GM10248 (cell line): ENCODE data around the gene NFIB.

Source experiments
- CTCF ChIA-PET: fragments of 300-600 bp; sonication (Branson Sonifier 250); formaldehyde crosslinking; extraction: SDS; loops from one replicate; lab custom pipeline; 2021; ENCODE audit warnings: antibody characterized with exemption; lab: Yijun Ruan, JAX
- POLR2A ChIA-PET: fragments of 350-650 bp; sonication (Branson Sonifier 250); formaldehyde crosslinking; extraction: SDS; loops from one replicate; lab custom pipeline; 2020; ENCODE audit warnings: antibody characterized with exemption; lab: Yijun Ruan, JAX
- DNase-seq: peaks from one replicate; pipeline ENCODE4 v3.0.0; 2012; ENCODE audit errors: extremely low spot score
- TF ChIP-seq, protein P1 (sequence below): IDR thresholded peaks from 2 replicates; pipeline ENCODE4 v1.5.1; 2012; ENCODE audit warnings: mild to moderate bottlenecking, low read depth; ENCODE audit errors: extremely low read depth, missing control alignments, control extremely low read depth

Gene NFIB

DNA sequence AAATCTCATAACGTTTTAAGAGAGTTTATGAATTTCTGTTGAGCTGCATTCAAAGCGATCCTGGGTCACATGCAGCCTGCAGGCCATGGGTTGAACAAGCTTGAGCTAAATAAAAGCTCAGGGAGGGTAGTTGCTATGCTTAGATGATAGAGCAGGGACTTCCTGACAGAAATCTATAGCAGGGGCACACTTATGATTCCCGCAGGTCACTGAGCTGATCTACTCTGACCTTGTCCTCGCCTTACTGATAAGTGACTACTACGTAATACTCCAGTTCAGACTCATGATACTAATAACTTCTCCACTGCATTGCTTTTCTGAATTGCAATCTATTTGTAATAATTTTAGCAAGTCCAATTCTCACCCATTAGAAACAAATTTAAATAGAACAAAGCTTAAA is 90.9 kb downstream of the NFIB start:
- ChIA-PET CTCF (interaction anchor here (1.4 kb wide), 1 partner anchor 10 kb away, joined by 3 read pairs; no protein-coding TSS in a partner anchor), POLR2A (no interaction called here)

DNA sequence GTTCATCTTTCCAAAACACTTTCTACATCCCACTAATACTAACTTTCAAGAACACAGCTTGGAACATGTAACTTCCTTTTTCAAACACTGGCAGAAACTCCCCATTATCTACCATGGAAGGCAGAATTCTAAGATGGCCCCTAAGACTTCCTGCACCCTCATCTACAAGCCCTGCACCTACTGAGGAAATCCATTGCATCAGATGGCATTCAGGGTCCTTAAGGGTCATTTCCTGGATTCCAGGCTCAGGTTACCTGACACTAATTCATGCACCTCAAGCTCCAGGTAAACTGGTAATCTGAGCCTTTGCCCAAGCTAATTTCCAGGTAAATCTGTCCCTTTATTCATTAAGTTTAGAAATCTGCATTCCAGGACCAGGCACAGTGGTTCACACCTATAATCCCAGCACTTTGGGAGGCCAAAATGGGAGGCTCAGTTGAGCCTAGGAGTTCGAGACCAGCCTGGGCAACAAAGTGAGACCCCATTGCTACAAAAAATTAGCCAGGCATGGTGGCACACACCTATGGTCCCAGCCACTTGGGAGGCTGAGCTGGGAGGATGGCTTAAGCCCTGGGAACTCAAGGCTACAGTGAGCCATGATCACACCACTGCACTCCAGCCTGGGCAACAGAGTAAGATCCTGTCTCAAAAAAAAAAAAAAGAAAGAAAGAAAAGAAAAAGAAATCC is 91.6 kb downstream of the NFIB start:
- TF ChIP-seq, protein P1, sequence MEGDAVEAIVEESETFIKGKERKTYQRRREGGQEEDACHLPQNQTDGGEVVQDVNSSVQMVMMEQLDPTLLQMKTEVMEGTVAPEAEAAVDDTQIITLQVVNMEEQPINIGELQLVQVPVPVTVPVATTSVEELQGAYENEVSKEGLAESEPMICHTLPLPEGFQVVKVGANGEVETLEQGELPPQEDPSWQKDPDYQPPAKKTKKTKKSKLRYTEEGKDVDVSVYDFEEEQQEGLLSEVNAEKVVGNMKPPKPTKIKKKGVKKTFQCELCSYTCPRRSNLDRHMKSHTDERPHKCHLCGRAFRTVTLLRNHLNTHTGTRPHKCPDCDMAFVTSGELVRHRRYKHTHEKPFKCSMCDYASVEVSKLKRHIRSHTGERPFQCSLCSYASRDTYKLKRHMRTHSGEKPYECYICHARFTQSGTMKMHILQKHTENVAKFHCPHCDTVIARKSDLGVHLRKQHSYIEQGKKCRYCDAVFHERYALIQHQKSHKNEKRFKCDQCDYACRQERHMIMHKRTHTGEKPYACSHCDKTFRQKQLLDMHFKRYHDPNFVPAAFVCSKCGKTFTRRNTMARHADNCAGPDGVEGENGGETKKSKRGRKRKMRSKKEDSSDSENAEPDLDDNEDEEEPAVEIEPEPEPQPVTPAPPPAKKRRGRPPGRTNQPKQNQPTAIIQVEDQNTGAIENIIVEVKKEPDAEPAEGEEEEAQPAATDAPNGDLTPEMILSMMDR, result no peak
- no peak for DNase-seq
- ChIA-PET CTCF (interaction anchor here (1.4 kb wide), 1 partner anchor 9 kb away, joined by 3 read pairs; no protein-coding TSS in a partner anchor), POLR2A (no interaction called here)

More for the DNA sequence above, 90.9 kb downstream of the NFIB start:
- TF ChIP-seq, protein P1, result no peak
- DNase-seq, result no peak

DNA sequence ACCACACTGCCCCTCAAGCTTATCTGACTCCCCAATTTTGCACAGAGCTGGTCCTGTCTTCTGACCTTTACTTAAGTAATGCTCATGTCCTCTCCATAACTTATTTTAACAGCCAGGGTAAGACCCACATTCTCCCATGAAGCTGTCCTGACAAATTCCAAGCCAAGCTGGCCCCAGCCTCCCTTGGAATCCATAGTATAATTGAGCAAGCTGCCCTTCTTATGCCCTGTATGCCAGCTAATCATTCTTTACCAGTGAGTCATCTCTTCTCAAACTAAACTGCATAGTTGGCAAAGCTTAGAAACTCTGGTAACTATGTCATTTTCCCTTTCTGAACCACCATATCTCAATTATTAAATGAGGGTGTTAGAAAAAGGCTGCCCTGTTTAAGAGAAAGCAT is 92.4 kb downstream of the NFIB start:
- ChIA-PET POLR2A (no interaction called here), CTCF (interaction anchor here (0.8 to 1.4 kb wide), 2 partner anchors 14 to 17 kb away, joined by 3 to 4 read pairs; no protein-coding TSS in a partner anchor)
- no peak for DNase-seq
- TF ChIP-seq, protein P1, result no peak

DNA sequence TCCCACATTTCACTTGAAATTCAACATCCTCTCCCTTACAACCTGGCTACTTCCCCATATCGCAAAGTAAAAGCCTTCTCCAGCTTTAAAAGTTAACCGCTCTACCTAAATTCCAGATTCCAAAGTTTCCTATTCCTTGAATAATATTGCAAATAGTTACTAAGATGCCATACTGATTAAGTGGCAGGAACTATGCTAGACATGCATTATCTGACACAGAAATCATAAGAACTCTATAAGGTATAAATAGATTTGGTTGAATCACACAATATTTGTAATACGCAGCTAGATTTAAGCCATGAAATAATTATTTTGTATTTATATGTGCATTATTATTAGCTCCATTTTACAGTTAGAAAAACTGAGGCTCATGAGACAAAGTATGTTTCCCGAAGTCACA is 92.8 kb downstream of the NFIB start:
- POLR2A ChIA-PET, result no interaction called here

DNA sequence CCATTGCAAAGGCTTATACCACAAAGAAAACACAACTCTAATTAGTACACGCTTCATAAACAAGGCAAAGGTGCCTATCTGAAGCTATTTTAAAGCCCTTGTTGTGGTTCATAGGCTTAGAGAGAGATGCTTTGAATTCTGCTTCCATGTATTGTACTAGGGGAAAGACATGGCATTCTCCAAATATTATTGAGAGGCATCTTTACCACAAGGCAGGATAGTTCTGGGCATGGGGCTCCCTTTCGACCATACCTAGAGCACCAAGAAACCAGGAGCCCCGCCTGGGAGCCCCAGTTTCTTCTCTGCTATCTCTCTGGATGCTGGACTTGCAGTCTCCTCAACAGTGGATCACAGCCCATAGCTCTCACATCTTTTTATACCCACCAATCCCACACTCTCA is 93.7 kb downstream of the NFIB start:
- DNase-seq, result no peak
- CTCF ChIA-PET, result interaction anchor here (1.3 to 1.4 kb wide), 2 partner anchors 16 to 19 kb away, joined by 3 to 5 read pairs; no protein-coding TSS in a partner anchor
- TF ChIP-seq, protein P1, result no peak
- POLR2A ChIA-PET, result no interaction called here

More for the DNA sequence above, 92.8 kb downstream of the NFIB start:
- TF ChIP-seq, protein P1, result no peak
- DNase-seq, result no peak
- CTCF ChIA-PET, result interaction anchor here (0.8 to 1.4 kb wide), 2 partner anchors 15 to 16 kb away, joined by 3 to 4 read pairs; no protein-coding TSS in a partner anchor

DNA sequence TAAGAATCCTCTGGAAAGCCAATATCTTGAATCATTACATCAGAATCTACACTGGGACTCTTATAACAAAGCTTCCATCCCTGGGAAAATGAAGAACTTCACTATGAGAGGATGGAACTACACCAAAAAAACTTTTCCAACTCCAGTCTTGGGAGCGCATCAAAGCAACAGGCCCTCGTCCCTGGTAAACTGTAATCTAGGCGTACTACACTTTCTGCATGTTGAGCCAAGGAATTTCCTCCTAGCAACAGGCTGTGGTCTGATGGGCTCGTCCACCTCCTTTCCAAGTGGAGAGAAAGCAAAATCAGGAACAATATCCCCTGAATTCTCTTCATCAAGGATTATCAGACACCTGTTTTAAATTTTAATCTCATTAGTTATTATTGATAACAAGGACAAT is 94.1 kb downstream of the NFIB start:
- POLR2A ChIA-PET, result no interaction called here
- no peak for DNase-seq
- TF ChIP-seq, protein P1, result no peak
- CTCF ChIA-PET, result interaction anchor here (1.3 to 1.6 kb wide), 2 partner anchors 9 to 19 kb away, joined by 4 to 5 read pairs; no protein-coding TSS in a partner anchor
